ENCODE data around the gene ENHO. TPM values are rescaled to one million over a fixed set of nuclear protein-coding genes. Genes with fewer than 3 reads are reported as not detected.

The ENHO gene
- total and polyA plus RNA-seq, 10 of the 15 experiments (the other 5 are each of a cell fraction or from before 2014, with no cell fraction given): not detected

DNA sequence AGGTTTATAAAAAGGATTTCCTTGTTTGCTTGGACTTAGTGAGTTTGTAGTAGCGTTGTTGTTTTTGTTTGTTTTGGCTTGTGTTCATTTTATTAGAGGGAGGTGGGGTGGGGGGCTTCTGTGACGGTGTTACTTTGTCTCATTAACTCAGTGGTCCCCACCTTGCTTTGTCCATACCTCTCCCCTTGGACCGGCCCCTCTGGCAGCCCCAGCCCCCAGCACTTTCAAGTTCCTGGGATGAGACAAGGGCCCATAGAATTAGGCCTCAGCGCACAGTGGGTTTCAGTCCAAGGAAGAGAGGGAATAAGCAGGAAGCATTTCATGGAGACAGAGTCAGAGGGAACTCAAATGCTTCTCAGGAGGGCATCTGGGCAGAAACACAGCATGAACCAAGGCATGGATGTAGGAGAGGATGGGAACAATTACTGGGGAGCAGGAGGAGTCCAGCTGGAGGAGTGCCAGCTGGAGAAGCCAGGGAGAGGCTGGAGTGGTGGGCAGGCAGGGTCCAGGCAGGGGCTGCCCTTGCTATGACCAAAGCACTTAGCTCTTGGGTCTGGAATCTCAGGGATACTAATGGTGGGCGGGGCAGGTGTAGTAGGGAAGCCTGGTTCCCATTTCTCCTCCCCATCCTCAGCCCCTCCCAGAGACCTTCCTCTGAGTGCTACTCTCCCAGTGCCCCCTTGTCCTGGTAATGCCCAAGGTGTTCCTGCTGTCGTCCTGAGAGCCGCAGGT, 23.5 kb upstream of the ENHO start:
- DNase-seq (ENCODE audit: low read depth, low spot score): no peak
- no peak overlapping the region for H3K4me2 ChIP-seq (ENCODE audit: control insufficient read depth, insufficient read depth)
- no peaks in the 10 kb centered on the region for H3K4me1 ChIP-seq (ENCODE audit: control insufficient read depth, insufficient read depth, low read length)
- ChIA-PET POLR2A (no interaction called here), CTCF (no interaction called here), SMC1A (ENCODE audit: uncharacterized antibody, unreplicated experiment) (interaction anchor here (1.1 to 1.9 kb wide), 2 partner anchors 45 to 142 kb away, joined by 3 to 4 read pairs; no protein-coding TSS in a partner anchor), RAD21 (ENCODE audit: unreplicated experiment) (no interaction called here)
- no peak for FAIRE-seq
- no peaks in the 10 kb centered on the region; the same call in 2 of the 3 replicates for H3K9me3 ChIP-seq (replicated peaks; ENCODE audit: control insufficient read depth, insufficient read depth, low read length)
- H3K79me2 ChIP-seq (ENCODE audit: control insufficient read depth, insufficient read depth, low read length): no peaks in the 10 kb centered on the region
- no peaks in the 10 kb centered on the region for H3K36me3 ChIP-seq (ENCODE audit: control insufficient read depth in 2 of 2, insufficient read depth in 2 of 2, low read length in 1 of 2)
- H2AFZ ChIP-seq (ENCODE audit: control insufficient read depth, low read depth, low read length): no peak overlapping the region
- H3K4me3 ChIP-seq: no peak overlapping the region
- no peak overlapping the region for H3K27ac ChIP-seq (ENCODE audit: control insufficient read depth, insufficient read depth)
- 63% methylated on average over 7 of the region's 7 CpGs for WGBS (ENCODE audit: insufficient coverage, insufficient replicate concordance, low lambda C conversion rate, missing lambda C conversion rate)
- ATAC-seq: no peak
- in situ Hi-C loops (cut with MboI): no loop called here
- intact Hi-C loops (cut with micrococcal nuclease; ENCODE audit: unreplicated experiment): loop anchor here (5.0 kb wide), 1 partner anchor 109 kb away; no protein-coding TSS in a partner anchor
- H4K20me1 ChIP-seq (ENCODE audit: control insufficient read depth, insufficient read depth): peaks cover 8% of the 10 kb centered on the region; the same call in 1 of the 2 replicates
- TF ChIP-seq RBBP5 (conservative IDR thresholded peaks at IDR 0.05) (no peak), BCLAF1 (IDR thresholded peaks at IDR 0.05) (no peak), YY1 (IDR thresholded peaks at IDR 0.05; ENCODE audit: low read depth, low read length) (no peak), BRCA1 (IDR thresholded peaks at IDR 0.05; ENCODE audit: low read depth, low read length) (no peak)
- no peak overlapping the region for H3K9ac ChIP-seq (ENCODE audit: control insufficient read depth, insufficient read depth, low read length)
- BruUV-seq (replicated peaks): no TSS peak
- peaks cover 4 to 9% of the 10 kb centered on the region in 2 experiments for H3K27me3 ChIP-seq (replicated peaks in 1 of 2; ENCODE audit: control insufficient read depth in 2 of 2, insufficient read depth in 2 of 2, low read length in 1 of 2)

Data from GM12878 (cell line).